SH-SY5Y (cell line): ENCODE measurements around the gene TOMM5.

Experiments used
- GATA2 ChIP-seq: IDR thresholded peaks from 2 replicates; pipeline ENCODE4 v1.6.1; 2011; ENCODE audit warnings: mild to moderate bottlenecking, low read depth, low read length
- GATA3 ChIP-seq: IDR thresholded peaks from 2 replicates; pipeline ENCODE4 v1.6.1; 2011; ENCODE audit warnings: low read depth, mild to moderate bottlenecking, low read length, moderate library complexity

DNA sequence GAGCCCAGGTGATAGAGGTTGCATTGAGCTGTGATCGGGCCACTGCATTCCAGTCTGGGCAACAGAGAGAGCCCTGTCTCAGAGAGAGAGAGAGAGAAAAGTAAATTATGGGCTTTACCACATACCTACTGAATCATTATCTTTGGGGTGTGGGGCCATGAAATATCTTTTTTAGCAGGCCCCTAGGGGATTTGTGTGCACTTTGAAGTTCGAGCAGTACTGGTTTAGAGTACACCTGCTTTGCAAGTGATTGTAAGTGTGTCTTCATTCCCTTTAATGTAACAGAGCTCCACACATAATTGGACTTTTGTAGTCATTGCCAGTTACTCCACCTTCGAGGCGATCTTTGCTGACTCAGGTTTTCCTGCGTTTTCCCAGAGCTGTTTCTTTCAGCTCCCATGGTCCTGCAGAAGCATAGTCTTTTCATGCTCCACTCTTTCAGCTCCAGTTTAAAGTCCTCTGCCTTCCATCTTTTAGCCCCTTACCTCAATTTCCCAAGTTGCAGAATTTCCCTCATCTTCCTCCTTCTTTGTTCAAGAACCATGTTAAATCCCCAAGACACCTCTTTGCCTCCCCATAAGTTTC lies 34.4 kb upstream of the TOMM5 start:
- TF ChIP-seq GATA3: no peak
- no peak for TF ChIP-seq GATA2
